GM23248 (cell line): ENCODE data around the gene CCDC71L.

Source experiments
- EZH2 ChIP-seq: fragments of 200-600 bp; sonication (generic); IDR thresholded peaks from 2 replicates; pipeline ENCODE4 v1.6.1; 2018; ENCODE audit warnings: antibody characterized with exemption, mild to moderate bottlenecking; ENCODE audit not compliant: insufficient read depth, poor library complexity, severe bottlenecking
- EZH2phosphoT487 ChIP-seq: fragments of 200-600 bp; sonication (generic); IDR thresholded peaks from 2 replicates; pipeline ENCODE4 v1.6.1; 2018; ENCODE audit warnings: antibody characterized with exemption, moderate library complexity, mild to moderate bottlenecking, low read depth; ENCODE audit not compliant: insufficient read depth

- TF ChIP-seq EZH2phosphoT487: no peak
- no peak for TF ChIP-seq EZH2
Observed at GRCh38 chr7:106692450-106693051, 31.6 kb upstream of the CCDC71L start.
